ENCODE measurements around the gene RIPPLY3.
"Not testable (repeated sequence)": the region's sequence is repeated elsewhere in the genome, so short reads cannot be mapped to it uniquely, and the experiment has no call there.

RIPPLY3 gene

DNA sequence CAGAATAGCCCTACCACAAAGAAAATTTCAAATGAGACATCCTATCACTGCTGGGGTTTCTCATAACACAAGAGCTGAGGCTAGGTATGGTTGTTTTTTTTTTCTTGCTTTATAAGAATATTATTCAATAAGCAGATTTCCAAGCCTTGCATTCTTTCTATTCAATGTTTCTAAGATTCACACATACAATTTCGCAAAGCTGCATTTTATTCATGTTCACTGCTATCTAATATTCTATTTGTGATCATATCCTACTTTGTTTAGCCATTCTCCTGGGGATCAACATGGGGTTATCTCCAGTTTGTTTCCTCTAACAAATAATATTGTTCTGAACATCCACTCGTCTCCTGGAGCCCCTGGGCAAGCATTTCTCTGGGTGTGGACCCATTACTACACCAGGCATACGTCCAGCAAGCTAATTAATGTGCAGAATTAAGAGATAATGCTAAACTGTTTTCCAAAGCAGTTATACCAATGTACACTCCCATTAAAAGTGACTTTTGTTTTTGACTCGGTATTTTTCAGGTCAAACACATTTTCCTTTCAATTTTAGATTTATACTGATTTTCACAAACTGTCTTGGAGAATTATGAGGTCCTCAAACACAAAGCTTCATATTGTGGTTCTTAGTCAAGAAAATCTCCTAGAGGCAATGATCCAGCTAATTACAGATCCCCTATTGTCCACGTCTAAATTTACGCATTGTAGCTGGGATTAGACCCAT is 24.4 kb upstream of the RIPPLY3 start:
- Histone ChIP-seq H3K36me3 (ENCODE audit: control insufficient read depth, insufficient read depth, low read length) (no peaks in the 10 kb centered on the region), H3K9me3 (ENCODE audit: control insufficient read depth, insufficient read depth, low read depth, low read length) (no peaks in the 10 kb centered on the region), H3K4me1 (ENCODE audit: control insufficient read depth, insufficient read depth, low read length) (peaks cover 13% of the 10 kb centered on the region), H3K27ac (ENCODE audit: low read depth, low read length) (no peak overlapping the region), H3K9ac (ENCODE audit: low read length) (no peak overlapping the region), H3K4me3 (ENCODE audit: low read depth, low read length) (no peak overlapping the region), H3K27me3 (ENCODE audit: control insufficient read depth, insufficient read depth, low read length) (peaks cover 15% of the 10 kb centered on the region)

DNA sequence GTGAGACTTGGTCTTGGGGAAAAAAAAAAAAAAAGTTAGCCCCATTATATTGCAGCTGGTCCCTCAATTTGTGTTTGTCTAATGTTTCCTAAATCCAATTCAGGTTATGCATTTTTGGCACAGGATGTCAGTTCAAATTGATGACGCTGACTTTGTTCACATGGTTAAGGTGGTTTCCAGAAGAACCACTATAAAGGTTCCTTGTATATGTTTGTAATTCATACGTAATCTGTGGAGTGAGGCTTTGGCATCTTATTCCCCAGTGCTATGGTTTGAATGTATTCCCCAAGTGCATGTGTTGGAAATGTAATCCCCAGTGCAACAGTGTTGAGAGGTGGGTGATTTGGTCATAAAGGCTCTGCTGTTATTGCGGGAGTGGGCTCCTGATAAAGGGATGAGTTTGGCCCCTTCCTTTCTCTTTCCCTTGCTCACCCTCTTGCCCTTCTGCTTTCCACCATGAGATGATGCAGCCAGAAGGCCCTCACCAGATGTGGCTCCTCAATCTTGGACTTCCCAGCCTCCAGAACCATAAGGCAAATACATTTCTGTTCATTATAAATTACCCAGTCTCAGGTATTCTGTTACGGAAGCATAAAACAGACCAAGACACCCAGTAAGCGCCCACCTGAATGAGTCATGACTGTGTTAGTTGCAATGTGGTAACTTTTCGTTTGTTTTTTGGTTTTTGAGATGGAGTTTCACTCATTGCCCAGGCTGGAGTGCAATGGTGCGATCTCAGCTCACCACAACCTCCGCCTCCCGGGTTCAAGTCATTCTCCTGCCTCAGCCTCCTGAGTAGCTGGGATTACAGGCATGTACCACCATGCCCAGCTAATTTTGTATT is 20.5 kb upstream of the RIPPLY3 start:
- Histone ChIP-seq H3K9ac (ENCODE audit: low read length) (no peak overlapping the region), H3K36me3 (ENCODE audit: control insufficient read depth, insufficient read depth, low read length) (no peaks in the 10 kb centered on the region), H3K4me1 (ENCODE audit: control insufficient read depth, insufficient read depth, low read length) (peaks cover 9% of the 10 kb centered on the region), H3K27ac (ENCODE audit: low read depth, low read length) (no peak overlapping the region), H3K9me3 (ENCODE audit: control insufficient read depth, insufficient read depth, low read depth, low read length) (no peaks in the 10 kb centered on the region), H3K27me3 (ENCODE audit: control insufficient read depth, insufficient read depth, low read length) (peaks cover 4% of the 10 kb centered on the region), H3K4me3 (ENCODE audit: low read depth, low read length) (no peak overlapping the region)

DNA sequence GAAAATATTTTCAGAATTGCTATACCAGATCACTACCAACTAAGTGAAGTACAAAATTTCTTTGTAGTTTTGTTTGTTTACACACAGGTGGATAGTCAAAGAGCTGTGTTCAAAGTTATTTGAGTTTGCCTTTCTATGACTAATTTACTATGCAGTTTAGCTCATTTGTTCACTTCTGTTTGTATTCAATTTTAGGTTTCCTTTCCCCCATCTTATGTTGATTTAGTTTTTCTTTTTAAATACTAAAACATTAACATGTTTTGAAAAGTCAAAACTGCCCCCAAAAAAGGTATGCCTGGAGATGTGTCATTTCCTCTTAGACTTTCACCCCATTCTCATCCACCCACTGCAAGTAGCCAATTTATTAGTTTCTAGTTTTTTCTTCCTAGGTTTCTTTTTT is 18.7 kb upstream of the RIPPLY3 start:
- H3K27ac ChIP-seq (ENCODE audit: low read depth, low read length), result no peak overlapping the region
- H3K9me3 ChIP-seq (ENCODE audit: control insufficient read depth, insufficient read depth, low read depth, low read length), result no peaks in the 10 kb centered on the region
- no peak overlapping the region for H3K4me3 ChIP-seq (ENCODE audit: low read depth, low read length)
- no peak overlapping the region for H3K9ac ChIP-seq (ENCODE audit: low read length)
- no peaks in the 10 kb centered on the region for H3K27me3 ChIP-seq (ENCODE audit: control insufficient read depth, insufficient read depth, low read length)
- no peaks in the 10 kb centered on the region for H3K36me3 ChIP-seq (ENCODE audit: control insufficient read depth, insufficient read depth, low read length)
- peaks cover 19% of the 10 kb centered on the region for H3K4me1 ChIP-seq (ENCODE audit: control insufficient read depth, insufficient read depth, low read length)

DNA sequence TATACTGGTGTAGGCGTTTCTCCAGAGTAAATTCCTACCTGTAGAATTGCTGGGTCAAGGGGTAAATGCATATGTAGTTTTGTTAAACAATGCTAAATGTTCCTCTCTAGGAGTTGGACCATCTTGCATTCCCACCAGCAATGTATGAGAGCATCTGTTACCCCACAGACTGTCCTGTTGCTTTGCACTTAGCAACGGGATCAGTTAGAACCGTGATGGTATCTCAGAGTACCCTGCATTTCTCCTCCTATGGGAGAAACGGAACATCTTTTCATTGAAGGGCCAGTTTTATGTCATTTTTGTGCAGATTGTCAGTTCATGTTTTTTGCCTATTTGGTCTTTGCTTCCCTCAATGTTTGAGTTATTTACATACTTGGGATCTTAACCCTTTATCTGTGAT is 18.0 kb upstream of the RIPPLY3 start:
- no peak overlapping the region for H3K27ac ChIP-seq (ENCODE audit: low read depth, low read length)
- H3K9ac ChIP-seq (ENCODE audit: low read length), result no peak overlapping the region

DNA sequence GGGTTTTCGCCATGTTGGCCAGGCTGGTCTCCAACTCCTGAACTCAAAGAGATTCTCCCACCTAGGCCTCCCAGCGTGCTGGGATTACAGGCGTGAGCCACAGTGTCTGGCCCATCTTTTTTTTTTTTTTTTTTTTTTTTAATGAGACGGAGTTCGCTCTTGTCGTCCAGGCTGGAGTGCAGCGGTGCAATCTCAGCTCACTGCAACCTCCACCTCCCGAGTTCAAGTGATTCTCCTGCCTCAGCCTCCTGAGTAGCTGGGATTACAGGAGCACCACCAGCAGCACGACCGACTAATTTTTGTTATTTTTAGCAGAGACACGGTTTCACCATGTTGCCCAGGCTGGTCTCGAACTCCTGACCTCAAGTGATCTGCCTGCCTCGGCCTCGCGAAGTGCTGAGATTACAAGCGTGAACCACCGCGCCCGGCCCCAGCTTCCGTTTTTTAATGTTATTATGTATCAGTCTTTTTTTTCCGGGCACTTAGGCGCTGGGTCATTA is 17.3 kb upstream of the RIPPLY3 start:
- H3K27ac ChIP-seq (ENCODE audit: low read depth, low read length), result peak overlapping the region; percentile 72; the same call in 1 of the 2 replicates
- peaks cover 19% of the 10 kb centered on the region for H3K4me1 ChIP-seq (ENCODE audit: control insufficient read depth, insufficient read depth, low read length)
- not testable (repeated sequence) for H3K27me3 ChIP-seq (ENCODE audit: control insufficient read depth, insufficient read depth, low read length); H3K9me3 ChIP-seq (ENCODE audit: control insufficient read depth, insufficient read depth, low read depth, low read length); H3K36me3 ChIP-seq (ENCODE audit: control insufficient read depth, insufficient read depth, low read length)
- H3K9ac ChIP-seq (ENCODE audit: low read length), result peak overlapping the region; percentile 80
- H3K4me3 ChIP-seq (ENCODE audit: low read depth, low read length), result peak overlapping the region; percentile 63

More for the DNA sequence above, 18.0 kb upstream of the RIPPLY3 start:
- Histone ChIP-seq H3K36me3 (ENCODE audit: control insufficient read depth, insufficient read depth, low read length) (no peaks in the 10 kb centered on the region), H3K9me3 (ENCODE audit: control insufficient read depth, insufficient read depth, low read depth, low read length) (no peaks in the 10 kb centered on the region), H3K4me1 (ENCODE audit: control insufficient read depth, insufficient read depth, low read length) (peaks cover 19% of the 10 kb centered on the region), H3K27me3 (ENCODE audit: control insufficient read depth, insufficient read depth, low read length) (no peaks in the 10 kb centered on the region), H3K4me3 (ENCODE audit: low read depth, low read length) (no peak overlapping the region)

DNA sequence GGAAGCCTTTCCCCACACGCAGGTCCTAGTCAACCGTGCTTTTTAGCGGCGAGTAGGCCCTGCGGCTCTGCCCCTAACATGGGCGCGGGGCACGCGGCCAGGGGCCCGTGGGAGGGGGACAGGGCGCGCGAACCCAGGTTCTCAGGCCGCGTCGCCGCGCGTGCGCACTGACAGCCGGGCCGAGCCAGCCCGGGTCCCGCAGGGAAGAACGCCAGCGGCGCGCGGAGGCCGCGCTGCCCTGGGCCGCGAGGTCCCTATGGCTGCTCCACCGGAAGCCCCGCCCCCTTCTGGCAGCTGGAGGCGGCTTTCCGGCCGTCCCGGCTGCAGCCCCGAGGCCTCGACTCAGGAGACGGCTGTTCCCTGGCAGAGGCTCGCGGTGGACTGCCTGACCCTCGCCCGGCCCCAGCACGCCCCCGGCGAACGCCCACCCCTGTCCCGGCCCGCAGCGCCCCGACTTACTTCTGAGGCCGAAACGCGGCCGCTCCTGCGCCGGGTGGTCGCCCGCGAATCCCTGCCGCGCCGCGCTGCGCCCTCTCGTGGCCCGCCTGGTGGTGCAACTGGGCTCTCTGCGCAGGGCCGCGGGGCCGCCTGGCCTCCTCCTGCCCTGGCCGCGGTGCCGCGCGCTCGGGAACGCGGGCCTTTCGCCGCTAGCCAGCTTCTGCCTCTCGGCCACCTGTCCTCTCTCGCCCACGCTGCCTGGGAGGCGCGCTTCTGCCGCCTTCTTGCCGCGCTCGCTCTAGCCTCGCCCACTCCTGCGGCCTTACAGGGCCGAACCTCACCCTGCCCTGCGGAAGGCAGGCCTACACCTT is 16.6 kb upstream of the RIPPLY3 start:
- Histone ChIP-seq H3K27me3 (ENCODE audit: control insufficient read depth, insufficient read depth, low read length) (no peaks in the 10 kb centered on the region), H3K4me1 (ENCODE audit: control insufficient read depth, insufficient read depth, low read length) (peaks cover 19% of the 10 kb centered on the region), H3K27ac (ENCODE audit: low read depth, low read length) (peak overlapping the region; percentile 72; the same call in 1 of the 2 replicates), H3K4me3 (ENCODE audit: low read depth, low read length) (peak overlapping the region; percentile 63), H3K36me3 (ENCODE audit: control insufficient read depth, insufficient read depth, low read length) (no peaks in the 10 kb centered on the region), H3K9ac (ENCODE audit: low read length) (peak overlapping the region; percentile 80), H3K9me3 (ENCODE audit: control insufficient read depth, insufficient read depth, low read depth, low read length) (no peaks in the 10 kb centered on the region)

DNA sequence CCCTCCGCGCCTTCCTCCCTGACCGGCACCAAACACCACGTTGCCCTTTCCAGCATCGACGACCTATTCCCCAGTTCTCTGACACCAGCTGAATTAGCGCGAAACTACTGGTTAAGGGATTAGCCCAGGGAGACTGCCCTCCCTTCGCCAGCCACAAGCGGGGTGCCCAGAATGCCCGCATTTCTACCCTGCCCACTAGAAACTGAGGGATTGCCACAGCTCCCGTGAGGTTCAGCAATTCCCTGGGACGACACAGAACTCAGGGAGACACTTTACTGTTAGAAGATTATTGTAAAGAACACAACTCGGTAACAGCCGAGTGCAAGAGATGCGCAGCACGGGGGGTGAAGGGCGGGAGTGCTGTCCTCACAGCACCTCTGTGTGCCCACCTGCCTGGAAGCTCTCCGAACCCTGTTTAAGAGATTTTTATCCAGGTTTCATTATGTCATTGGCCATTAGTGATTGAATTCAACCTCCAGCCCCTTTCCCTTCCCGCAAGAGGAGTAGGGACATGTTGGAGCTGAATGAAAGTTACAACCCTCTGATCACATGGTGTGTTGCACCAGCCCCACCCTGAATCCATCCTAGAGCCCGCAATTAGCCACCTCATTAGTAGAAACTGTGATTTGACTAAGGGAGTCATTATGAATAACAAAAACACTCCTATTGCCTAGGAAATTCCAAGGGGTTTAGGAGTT is 15.8 kb upstream of the RIPPLY3 start:
- H3K27me3 ChIP-seq (ENCODE audit: control insufficient read depth, insufficient read depth, low read length), result no peaks in the 10 kb centered on the region
- H3K4me1 ChIP-seq (ENCODE audit: control insufficient read depth, insufficient read depth, low read length), result peaks cover 19% of the 10 kb centered on the region
- peak overlapping the region; percentile 80 for H3K9ac ChIP-seq (ENCODE audit: low read length)
- peak overlapping the region; percentile 63 for H3K4me3 ChIP-seq (ENCODE audit: low read depth, low read length)
- no peaks in the 10 kb centered on the region for H3K36me3 ChIP-seq (ENCODE audit: control insufficient read depth, insufficient read depth, low read length)
- H3K9me3 ChIP-seq (ENCODE audit: control insufficient read depth, insufficient read depth, low read depth, low read length), result no peaks in the 10 kb centered on the region
- peak overlapping the region; percentile 22; the same call in 1 of the 2 replicates for H3K27ac ChIP-seq (ENCODE audit: low read depth, low read length)

DNA sequence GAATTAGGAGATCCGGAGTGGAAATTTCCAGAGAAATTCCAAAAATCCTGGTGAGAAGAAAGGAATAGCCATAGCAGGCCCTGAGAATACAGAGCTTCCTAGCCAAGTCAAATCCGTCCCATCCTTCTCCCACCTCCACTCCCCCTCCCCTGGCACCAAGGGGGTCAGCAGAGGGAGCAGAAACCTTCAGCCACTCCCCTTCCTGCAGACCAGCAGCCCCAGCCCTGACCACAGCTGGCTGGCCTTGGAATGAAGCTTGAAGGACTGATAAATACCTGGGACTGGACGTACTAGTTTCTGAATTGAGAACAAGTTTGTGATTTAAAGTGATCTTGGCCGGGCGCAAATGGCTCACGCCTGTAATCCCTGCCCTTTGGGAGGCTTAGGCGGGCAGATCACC is 13.8 kb upstream of the RIPPLY3 start:
- H3K9me3 ChIP-seq (ENCODE audit: control insufficient read depth, insufficient read depth, low read depth, low read length), result no peaks in the 10 kb centered on the region
- H3K27me3 ChIP-seq (ENCODE audit: control insufficient read depth, insufficient read depth, low read length), result no peaks in the 10 kb centered on the region
- no peaks in the 10 kb centered on the region for H3K36me3 ChIP-seq (ENCODE audit: control insufficient read depth, insufficient read depth, low read length)
- no peak overlapping the region for H3K4me3 ChIP-seq (ENCODE audit: low read depth, low read length)
- no peak overlapping the region for H3K9ac ChIP-seq (ENCODE audit: low read length)
- H3K4me1 ChIP-seq (ENCODE audit: control insufficient read depth, insufficient read depth, low read length), result peaks cover 19% of the 10 kb centered on the region
- H3K27ac ChIP-seq (ENCODE audit: low read depth, low read length), result no peak overlapping the region

DNA sequence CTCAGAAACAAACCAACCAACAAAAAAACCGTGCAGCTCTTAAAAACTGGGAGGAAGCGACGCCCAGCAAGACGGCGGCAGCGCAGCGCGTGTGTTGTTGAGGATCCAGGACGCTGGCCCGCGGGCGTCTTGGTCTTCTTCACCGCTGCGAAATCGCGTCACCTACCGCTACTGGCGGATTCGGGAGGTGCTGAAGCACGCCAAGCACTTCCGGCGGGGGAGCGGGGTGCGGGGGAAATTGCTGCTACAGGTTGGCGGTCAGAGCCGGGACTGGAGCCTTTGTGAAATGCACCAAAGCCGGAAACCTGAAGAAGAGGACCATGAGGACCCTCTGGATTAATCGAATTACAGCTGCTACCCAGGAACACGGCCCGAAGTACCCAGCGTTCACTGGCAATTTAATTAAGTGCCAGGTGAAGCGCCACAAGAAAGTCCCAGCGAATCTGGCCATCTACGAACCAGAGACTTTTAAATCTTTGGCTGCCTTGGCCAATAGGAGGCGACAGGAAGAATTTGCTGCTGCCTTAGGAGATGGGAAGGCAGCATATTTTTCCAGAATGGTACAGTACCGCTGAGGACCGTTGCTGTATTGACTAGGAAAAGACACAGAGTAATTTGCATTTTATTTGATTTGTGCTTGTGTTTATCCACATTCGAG is 11.9 kb upstream of the RIPPLY3 start:
- Histone ChIP-seq H3K36me3 (ENCODE audit: control insufficient read depth, insufficient read depth, low read length) (no peaks in the 10 kb centered on the region), H3K9me3 (ENCODE audit: control insufficient read depth, insufficient read depth, low read depth, low read length) (no peaks in the 10 kb centered on the region), H3K4me3 (ENCODE audit: low read depth, low read length) (peak overlapping the region; percentile 33), H3K9ac (ENCODE audit: low read length) (no peak overlapping the region), H3K27me3 (ENCODE audit: control insufficient read depth, insufficient read depth, low read length) (no peaks in the 10 kb centered on the region; the same call in 1 of the 2 replicates), H3K27ac (ENCODE audit: low read depth, low read length) (no peak overlapping the region), H3K4me1 (ENCODE audit: control insufficient read depth, insufficient read depth, low read length) (peaks cover 19% of the 10 kb centered on the region)

DNA sequence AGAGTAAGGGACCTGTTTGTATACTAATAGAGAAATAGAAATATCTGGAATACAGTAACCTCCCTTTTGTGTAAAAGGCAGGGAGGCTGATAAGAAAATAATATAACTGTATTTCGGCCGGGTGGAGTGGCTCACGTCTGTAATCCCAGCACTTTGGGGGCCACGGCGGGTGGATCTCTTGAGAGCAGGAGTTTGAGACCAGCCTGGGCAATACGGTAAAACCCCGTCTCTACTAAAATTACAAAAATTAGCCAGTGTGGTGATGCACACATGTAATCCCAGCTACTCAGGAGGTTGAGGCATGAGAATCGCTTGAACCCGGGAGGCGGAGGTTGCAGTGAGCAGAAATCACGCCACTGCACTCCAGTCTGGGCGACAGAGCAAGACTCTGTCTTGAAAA is 11.2 kb upstream of the RIPPLY3 start:
- not testable (repeated sequence) for H3K9ac ChIP-seq (ENCODE audit: low read length); H3K27me3 ChIP-seq (ENCODE audit: control insufficient read depth, insufficient read depth, low read length); H3K36me3 ChIP-seq (ENCODE audit: control insufficient read depth, insufficient read depth, low read length); H3K4me3 ChIP-seq (ENCODE audit: low read depth, low read length); H3K27ac ChIP-seq (ENCODE audit: low read depth, low read length); H3K9me3 ChIP-seq (ENCODE audit: control insufficient read depth, insufficient read depth, low read depth, low read length)
- H3K4me1 ChIP-seq (ENCODE audit: control insufficient read depth, insufficient read depth, low read length), result peaks cover 18% of the 10 kb centered on the region

Measured in HUES6 (cell line).